Transverse colon (tissue), 4 donors: ENCODE data around the gene PBX1.

ENCODE experiments used
- POLR2A ChIP-seq: fragments of 450-650 bp; IDR thresholded peaks from one replicate; pipeline ENCODE4 v1.6.1; 2016; ENCODE audit warnings: antibody characterized with exemption, mild to moderate bottlenecking, moderate library complexity
- POLR2AphosphoS5 ChIP-seq, 3 donors: sonication (generic); formaldehyde crosslinking; IDR thresholded peaks; one replicate each; pipeline ENCODE4 v1.6.1; 2016; ENCODE audit warnings: antibody characterized with exemption in 3 of 3
- TF ChIP-seq, protein P1 (sequence below), 5 experiments: fragments of 200-600 bp in 3 of 5; fragments of 450-650 bp in 2 of 5; sonication (generic) in 3 of 5; IDR thresholded peaks; 1 replicate in 2 of 5; 2 replicates in 3 of 5; pipeline ENCODE4 v1.5.1; 2016 to 2017; ENCODE audit warnings: antibody characterized with exemption in 5 of 5, inconsistent platforms in 3 of 5, mild to moderate bottlenecking in 2 of 5, moderate library complexity in 1 of 5

DNA sequence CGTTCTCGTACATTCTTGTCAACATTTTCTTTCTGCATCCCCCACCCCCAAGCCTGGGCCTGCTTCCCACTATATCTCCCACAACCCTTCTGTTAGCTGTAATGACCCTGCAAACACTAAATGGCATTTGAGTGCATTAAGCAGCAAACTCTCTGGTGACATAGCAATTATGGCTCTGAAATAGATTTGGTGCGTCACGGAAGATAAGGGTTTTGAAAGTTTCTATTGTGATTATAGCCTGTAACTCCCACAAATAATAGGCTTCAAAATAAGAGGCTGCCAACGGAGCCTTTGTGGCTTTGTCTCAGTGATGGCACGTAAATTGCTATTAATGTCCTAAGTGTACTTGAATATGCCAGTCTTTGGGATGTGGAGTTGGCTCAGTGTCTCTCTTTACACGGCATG is 277.6 kb downstream of the PBX1 start:
- TF ChIP-seq POLR2AphosphoS5 (IDR thresholded peaks at IDR 0.05) (no peak), POLR2A (no peak)
- TF ChIP-seq, protein P1, sequence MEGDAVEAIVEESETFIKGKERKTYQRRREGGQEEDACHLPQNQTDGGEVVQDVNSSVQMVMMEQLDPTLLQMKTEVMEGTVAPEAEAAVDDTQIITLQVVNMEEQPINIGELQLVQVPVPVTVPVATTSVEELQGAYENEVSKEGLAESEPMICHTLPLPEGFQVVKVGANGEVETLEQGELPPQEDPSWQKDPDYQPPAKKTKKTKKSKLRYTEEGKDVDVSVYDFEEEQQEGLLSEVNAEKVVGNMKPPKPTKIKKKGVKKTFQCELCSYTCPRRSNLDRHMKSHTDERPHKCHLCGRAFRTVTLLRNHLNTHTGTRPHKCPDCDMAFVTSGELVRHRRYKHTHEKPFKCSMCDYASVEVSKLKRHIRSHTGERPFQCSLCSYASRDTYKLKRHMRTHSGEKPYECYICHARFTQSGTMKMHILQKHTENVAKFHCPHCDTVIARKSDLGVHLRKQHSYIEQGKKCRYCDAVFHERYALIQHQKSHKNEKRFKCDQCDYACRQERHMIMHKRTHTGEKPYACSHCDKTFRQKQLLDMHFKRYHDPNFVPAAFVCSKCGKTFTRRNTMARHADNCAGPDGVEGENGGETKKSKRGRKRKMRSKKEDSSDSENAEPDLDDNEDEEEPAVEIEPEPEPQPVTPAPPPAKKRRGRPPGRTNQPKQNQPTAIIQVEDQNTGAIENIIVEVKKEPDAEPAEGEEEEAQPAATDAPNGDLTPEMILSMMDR (IDR thresholded peaks at IDR 0.05) = no peak
